GM12878 (cell line): Measurements from ENCODE around the gene HORMAD1. TPM values are rescaled to one million over a fixed set of nuclear protein-coding genes. Genes with fewer than 3 reads are reported as not detected.

Experiments
- ATAC-seq: fragments of 200-7000 bp; cut with Tn5 transposase; 3 replicates; pipeline ENCODE4 v1.9.1; 2020; ENCODE audit warnings: mild to moderate bottlenecking, moderate library complexity
- BruUV-seq: library from RNA; stranded (reverse); fragments of 400-500 nt; replicated peaks from 2 replicates; lab custom pipeline; 2021; lab: Mats Ljungman, UMichigan
- CTCF ChIA-PET: fragments of 300-600 bp; sonication (Branson Sonifier 250); formaldehyde crosslinking; extraction: SDS; loops from one replicate; lab custom pipeline; 2021; ENCODE audit warnings: inconsistent platforms; lab: Yijun Ruan, JAX
- POLR2A ChIA-PET: fragments of 350-600 bp; formaldehyde crosslinking; extraction: SDS; loops from one replicate; lab custom pipeline; 2021; ENCODE audit warnings: inconsistent platforms; lab: Charles Lee
- RAD21 ChIA-PET: fragments of 300-600 bp; sonication (Branson Sonifier 250); formaldehyde crosslinking; loops from one replicate; lab custom pipeline; 2023; ENCODE audit warnings: antibody characterized with exemption; ENCODE audit not compliant: unreplicated experiment; lab: Charles Lee
- SMC1A ChIA-PET: fragments of 300-600 bp; sonication (Branson Sonifier 250); formaldehyde crosslinking; loops from one replicate; lab custom pipeline; 2023; ENCODE audit not compliant: unreplicated experiment, uncharacterized antibody; lab: Charles Lee
- DNase-seq: peaks from one replicate; pipeline ENCODE4 v3.0.0-alpha.2; 2011; ENCODE audit warnings: low read depth, low spot score
- FAIRE-seq: peaks from 3 replicates; lab custom pipeline; 2011; peaks lifted over from hg19 to GRCh38; lab: Jason Lieb, UNC
- H2AFZ ChIP-seq: 2 replicates; pipeline ENCODE4 v1.6.0; 2011; ENCODE audit warnings: low read depth, low read length, control low read depth; ENCODE audit not compliant: control insufficient read depth
- H3K27ac ChIP-seq: 2 replicates; pipeline ENCODE4 v1.5.1; 2011; ENCODE audit warnings: control low read depth; ENCODE audit not compliant: control insufficient read depth, insufficient read depth
- H3K27me3 ChIP-seq, 2 experiments: replicated peaks in 1 of 2; 2 replicates each; pipeline versions ENCODE4 v1.6.0 to v1.6.1; 2011; ENCODE audit warnings: low read length in 1 of 2; ENCODE audit not compliant: control insufficient read depth in 2 of 2, insufficient read depth in 2 of 2
- H3K36me3 ChIP-seq, 2 experiments: 2 replicates each; pipeline ENCODE4 v1.5.1; 2011; ENCODE audit warnings: low read length in 1 of 2; ENCODE audit not compliant: control insufficient read depth in 2 of 2, insufficient read depth in 2 of 2
- H3K4me1 ChIP-seq: 2 replicates; pipeline ENCODE4 v1.6.1; 2011; ENCODE audit warnings: mild to moderate bottlenecking, low read length, moderate library complexity, mixed read lengths; ENCODE audit not compliant: control insufficient read depth, insufficient read depth
- H3K4me2 ChIP-seq: 2 replicates; pipeline ENCODE4 v1.6.0; 2011; ENCODE audit warnings: control low read depth; ENCODE audit not compliant: control insufficient read depth, insufficient read depth
- H3K4me3 ChIP-seq: fragments of 200-600 bp; sonication (generic); 2 replicates; pipeline ENCODE4 v1.5.1; 2016
- H3K79me2 ChIP-seq: 2 replicates; pipeline ENCODE4 v1.6.0; 2011; ENCODE audit warnings: low read length; ENCODE audit not compliant: control insufficient read depth, insufficient read depth
- H3K9ac ChIP-seq: 2 replicates; pipeline ENCODE4 v1.8.0; 2011; ENCODE audit warnings: low read length, control low read depth, mixed read lengths; ENCODE audit not compliant: control insufficient read depth, insufficient read depth
- H3K9me3 ChIP-seq: replicated peaks from 3 replicates; pipeline ENCODE4 v1.5.1; 2011; ENCODE audit warnings: mild to moderate bottlenecking, low read length; ENCODE audit not compliant: control insufficient read depth, insufficient read depth
- H4K20me1 ChIP-seq: 2 replicates; pipeline ENCODE4 v1.6.0; 2011; ENCODE audit not compliant: control insufficient read depth, insufficient read depth
- CBFB ChIP-seq: IDR thresholded peaks from 2 replicates; pipeline ENCODE4 v1.6.1; 2016; ENCODE audit warnings: antibody characterized with exemption, low read depth
- FOXK2 ChIP-seq: fragments of 450-650 bp; IDR thresholded peaks from 2 replicates; pipeline ENCODE4 v1.6.1; 2017; ENCODE audit warnings: mild to moderate bottlenecking, moderate library complexity
- IRF4 ChIP-seq: IDR thresholded peaks from 2 replicates; pipeline ENCODE4 v1.6.1; 2011; ENCODE audit warnings: low read depth, low read length
- IRF5 ChIP-seq: fragments of 450-650 bp; IDR thresholded peaks from 2 replicates; pipeline ENCODE4 v1.6.1; 2017; ENCODE audit warnings: borderline replicate concordance
- MAX ChIP-seq: IDR thresholded peaks from 2 replicates; pipeline ENCODE4 v1.6.1; 2012; ENCODE audit warnings: low read depth, low read length, improper control_type of control experiment
- MLLT1 ChIP-seq: fragments of 450-650 bp; IDR thresholded peaks from 2 replicates; pipeline ENCODE4 v1.6.1; 2016; ENCODE audit warnings: mild to moderate bottlenecking
- MXI1 ChIP-seq: fragments of 150-350 bp; IDR thresholded peaks from 2 replicates; pipeline ENCODE4 v1.6.1; 2011; ENCODE audit warnings: low read depth, mild to moderate bottlenecking, inconsistent platforms, low read length, improper control_type of control experiment
- NKRF ChIP-seq: fragments of 450-650 bp; conservative IDR thresholded peaks from 2 replicates; pipeline ENCODE4 v1.6.1; 2017; ENCODE audit warnings: mild to moderate bottlenecking, moderate library complexity
- PAX5 ChIP-seq: IDR thresholded peaks from 2 replicates; pipeline ENCODE4 v1.6.1; 2011; ENCODE audit warnings: low read depth, low read length, borderline replicate concordance
- PBX3 ChIP-seq: IDR thresholded peaks from 2 replicates; pipeline ENCODE4 v1.6.1; 2011; ENCODE audit warnings: mild to moderate bottlenecking, low read depth, low read length, moderate library complexity; ENCODE audit not compliant: insufficient replicate concordance
- SIN3A ChIP-seq: IDR thresholded peaks from 2 replicates; pipeline ENCODE4 v1.6.1; 2012; ENCODE audit warnings: low read depth, low read length, improper control_type of control experiment
- SREBF2 ChIP-seq: IDR thresholded peaks from 2 replicates; pipeline ENCODE4 v1.6.1; 2012; ENCODE audit warnings: mild to moderate bottlenecking, low read length
- STAT1 ChIP-seq: fragments of 450-650 bp; conservative IDR thresholded peaks from 2 replicates; pipeline ENCODE4 v1.6.1; 2014; ENCODE audit warnings: antibody characterized with exemption, mild to moderate bottlenecking
- ZNF384 ChIP-seq: IDR thresholded peaks from 2 replicates; pipeline ENCODE4 v1.6.1; 2012; ENCODE audit warnings: low read depth, mild to moderate bottlenecking, low read length, improper control_type of control experiment, borderline replicate concordance
- WGBS: methylation state at CpG from one replicate; pipeline ENCODE4 v1.1.6; 2016; ENCODE audit warnings: low lambda C conversion rate; ENCODE audit not compliant: insufficient replicate concordance, insufficient coverage; ENCODE audit errors: missing lambda C conversion rate; 5-methylcytosine and 5-hydroxymethylcytosine counted together
- in situ Hi-C: fragments of 300-500 bp; cut with MboI; formaldehyde crosslinking; loops from 9 replicates; pipeline ENCODE4 v1.14.3; 2018; ENCODE audit warnings: mixed read lengths
- intact Hi-C: fragments of 100-400 bp; cut with micrococcal nuclease; formaldehyde crosslinking; loops from one replicate; pipeline ENCODE4 v1.14.2; 2022; ENCODE audit not compliant: unreplicated experiment
- polyA plus RNA-seq, 11 experiments: library from polyadenylated mRNA; depleted of rRNA in 4 of 11; unstranded in 6 of 11; stranded (reverse) in 5 of 11; fragments of >200 nt; fragmentation: Nextera tagmentation in 4 of 11; fragmentation: Illumina TruSeq in 1 of 11; extraction: Ambion mirVana in 4 of 11; extraction: Trizol in 1 of 11; gene quantifications; 1 replicate in 1 of 11; 2 replicates in 10 of 11; pipeline versions ENCODE4 v1.2.1 to v1.2.3, GENCODE V29; 2011 to 2016; ENCODE audit warnings: inconsistent platforms in 2 of 11, missing spikeins in 2 of 11, low read depth in 1 of 11
- total RNA-seq, 4 experiments: library from RNA; depleted of rRNA in 3 of 4; stranded (reverse); fragments of >200 nt in 3 of 4; fragmentation: Illumina TruSeq in 1 of 4; extraction: Trizol in 1 of 4; gene quantifications; 2 replicates each; pipeline versions ENCODE4 v1.2.1 to v1.2.3, GENCODE V29; 2013 to 2021

Gene HORMAD1
- total and polyA plus RNA-seq, 10 of the 15 experiments (the other 5 are each of a cell fraction or from before 2014, with no cell fraction given), result 0.08 to 0.22 (median 0.20) TPM; not detected in 6

GRCh38 chr1:150661156-150661555 is 59.5 kb downstream of the HORMAD1 start:
- SMC1A ChIA-PET, result no interaction called here
- no peak overlapping the region for H3K4me3 ChIP-seq
- intact Hi-C loops (no loop called here), in situ Hi-C loops (no loop called here)
- H3K4me1 ChIP-seq, result no peaks in the 10 kb centered on the region
- WGBS, result 97% methylated on average over 5 of the region's 5 CpGs
- H4K20me1 ChIP-seq, result no peaks in the 10 kb centered on the region
- DNase-seq (no peak), ATAC-seq (no peak), FAIRE-seq (no peak)
- H2AFZ ChIP-seq, result no peak overlapping the region
- no peaks in the 10 kb centered on the region for H3K27me3 ChIP-seq
- no peak overlapping the region for H3K27ac ChIP-seq
- peaks cover 0 to 4% of the 10 kb centered on the region in 2 experiments; a peak in 1 of 4 replicates for H3K36me3 ChIP-seq
- POLR2A ChIA-PET, result no interaction called here
- CTCF ChIA-PET, result interaction anchor here (1.6 to 2.8 kb wide), 2 partner anchors 15 to 261 kb away, joined by 3 to 8 read pairs; no protein-coding TSS in a partner anchor
- H3K79me2 ChIP-seq, result no peaks in the 10 kb centered on the region
- no TSS peak for BruUV-seq
- RAD21 ChIA-PET, result no interaction called here
- H3K9me3 ChIP-seq, result no peaks in the 10 kb centered on the region
- no peak overlapping the region for H3K4me2 ChIP-seq
- no peak overlapping the region for H3K9ac ChIP-seq
- TF ChIP-seq SIN3A (no peak), MAX (no peak), MLLT1 (no peak), NKRF (no peak), CBFB (no peak), FOXK2 (no peak), PAX5 (no peak), PBX3 (no peak), MXI1 (no peak), ZNF384 (no peak), IRF4 (no peak), IRF5 (no peak), SREBF2 (no peak), STAT1 (no peak)
